HG03460 (cell line): Measurements from ENCODE around the gene DPF3.

Experiments used
- ATAC-seq: cut with Tn5 transposase; IDR thresholded peaks from one replicate; pipeline ENCODE4 v1.9.1; 2021; ENCODE audit not compliant: unreplicated experiment

DPF3 gene

GRCh38 chr14:72745546-72745945, 148.4 kb downstream of the DPF3 start:
- ATAC-seq = no peak

DNA sequence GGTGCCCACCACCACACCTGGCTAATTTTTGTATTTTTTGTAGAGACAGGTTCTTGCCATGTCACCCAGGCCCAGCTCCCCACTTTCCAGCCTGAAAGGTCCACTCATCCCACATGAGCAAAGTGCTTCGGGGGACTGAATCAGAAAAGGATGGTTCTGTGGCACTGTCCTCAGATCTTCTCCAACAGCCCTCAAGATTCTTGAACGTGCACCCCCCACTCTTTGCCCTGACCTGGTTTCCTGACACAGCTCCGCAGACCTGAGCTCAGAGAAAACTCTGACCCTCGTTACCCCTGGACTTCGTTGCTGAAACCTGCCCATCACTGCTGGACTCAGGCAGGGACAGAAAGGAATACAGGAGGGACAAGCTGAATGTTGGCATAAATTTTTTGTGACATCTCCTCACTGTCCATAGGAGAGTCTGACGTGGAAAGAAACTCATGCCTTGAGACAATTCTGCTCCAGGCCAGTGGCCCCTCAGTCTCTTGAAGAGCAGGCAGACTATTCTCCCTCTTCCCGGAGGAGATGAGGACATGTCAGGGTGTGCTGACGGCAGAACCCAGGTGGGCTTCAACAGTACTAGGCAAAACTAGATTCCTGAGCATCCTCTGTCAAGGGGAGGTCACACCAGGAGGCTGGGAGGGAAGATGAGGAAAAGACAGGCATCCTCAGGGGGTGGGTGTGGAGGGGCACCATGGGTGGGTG, 149.3 kb downstream of the DPF3 start:
- no peak for ATAC-seq

DNA sequence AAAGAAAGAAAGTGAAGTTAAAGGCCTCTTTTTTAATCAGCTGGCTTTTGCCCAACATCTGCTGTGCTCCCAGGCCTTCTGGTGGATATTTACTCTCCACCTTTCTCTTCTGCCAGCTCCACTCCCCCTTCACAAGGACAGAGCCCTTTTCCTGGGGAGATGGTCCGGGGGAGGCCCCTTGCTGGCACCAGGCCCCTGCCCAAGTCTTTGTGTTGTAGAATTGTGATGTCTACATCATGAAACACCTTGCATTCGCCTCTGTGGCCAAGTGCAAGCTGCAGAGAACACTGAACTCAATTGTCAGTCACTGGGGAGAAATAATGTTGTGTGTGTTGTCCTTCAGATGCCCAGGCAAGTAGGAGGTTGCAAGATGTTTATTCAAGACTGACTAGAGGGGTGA, 150.3 kb downstream of the DPF3 start:
- ATAC-seq = no peak

DNA sequence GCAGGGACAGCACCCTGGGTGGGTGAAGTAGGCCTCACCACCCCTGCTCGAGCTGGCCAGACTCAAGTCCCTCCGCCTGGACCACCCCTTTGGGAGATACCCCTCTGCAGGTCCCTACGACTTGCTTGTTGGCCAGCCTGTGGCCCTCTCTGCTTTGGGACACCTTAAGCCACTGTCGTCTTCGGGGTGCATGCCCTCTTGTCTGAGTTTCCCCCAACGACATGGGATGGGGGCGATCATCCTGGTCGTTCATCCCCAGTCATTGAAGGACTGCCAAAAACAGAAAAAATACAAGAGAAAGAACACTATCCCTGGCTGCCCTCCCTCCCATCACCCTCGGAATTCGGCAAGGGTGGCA, 151.1 kb downstream of the DPF3 start:
- no peak for ATAC-seq

GRCh38 chr14:72742118-72742837, 151.6 kb downstream of the DPF3 start:
- no peak for ATAC-seq

- no peak for ATAC-seq
Measured at GRCh38 chr14:72741826-72742117, 152.1 kb downstream of the DPF3 start.

DNA sequence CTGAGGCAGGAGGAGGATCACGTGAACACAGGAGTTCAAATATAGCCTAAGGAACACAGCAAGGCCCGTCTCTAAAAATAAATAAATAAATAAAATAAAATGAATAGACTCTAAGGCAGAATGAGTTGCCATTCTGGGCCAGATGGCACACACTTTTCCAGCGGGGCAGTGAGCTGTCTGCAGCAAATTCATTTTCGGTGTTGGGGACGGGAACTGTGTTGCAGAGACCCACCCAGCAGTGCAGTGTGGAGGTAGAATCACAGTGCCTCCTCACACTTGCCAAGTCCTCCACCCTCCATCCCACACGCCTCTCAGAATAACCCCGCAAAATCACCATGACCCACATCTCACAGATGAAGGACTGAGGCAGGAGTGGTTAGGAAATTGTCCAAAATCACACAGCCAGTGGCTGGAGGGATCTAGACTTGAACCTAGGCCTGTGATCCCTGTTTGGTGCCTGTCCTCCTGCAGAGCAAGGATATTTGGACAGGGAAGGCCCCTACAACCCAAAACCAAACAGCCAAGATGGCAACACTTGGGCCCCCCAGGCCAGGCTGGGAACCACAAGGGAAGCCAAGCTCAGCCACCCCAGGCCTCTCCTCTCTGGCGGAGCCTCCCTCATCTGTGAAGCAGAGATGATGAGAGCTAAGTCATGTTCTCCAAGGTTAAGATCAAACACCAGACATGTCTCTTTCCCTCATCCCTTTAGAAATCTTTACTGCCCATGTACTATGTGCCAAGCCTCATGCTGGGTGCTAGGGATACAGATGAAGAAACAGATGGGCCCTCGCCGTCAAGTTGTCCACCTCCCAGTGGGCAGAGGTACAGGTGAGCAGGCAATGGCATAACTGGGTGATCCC, 152.7 kb downstream of the DPF3 start:
- no peak for ATAC-seq

DNA sequence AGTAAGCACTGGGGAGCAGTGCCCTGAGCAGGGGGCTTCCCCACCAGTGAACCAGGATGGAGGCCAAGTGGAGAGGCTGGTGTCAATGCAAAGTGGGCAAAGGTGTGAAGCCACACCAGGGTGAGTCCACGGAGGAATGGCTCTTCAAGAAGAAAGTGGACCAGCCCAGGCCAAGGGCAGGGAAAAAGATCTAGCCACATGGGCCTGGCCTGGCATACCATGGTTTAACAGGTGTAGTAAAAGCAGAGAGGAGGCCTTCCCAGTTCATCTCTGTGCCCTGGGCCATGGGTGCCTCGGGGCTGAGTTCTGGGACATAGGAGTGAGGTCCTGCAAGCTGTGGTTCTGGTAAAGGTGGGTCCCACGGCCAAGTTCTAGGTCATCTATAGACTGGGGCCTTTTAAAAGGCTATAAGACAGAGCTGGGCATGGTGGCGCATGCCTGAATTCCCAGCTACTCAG, 153.4 kb downstream of the DPF3 start:
- no peak for ATAC-seq

DNA sequence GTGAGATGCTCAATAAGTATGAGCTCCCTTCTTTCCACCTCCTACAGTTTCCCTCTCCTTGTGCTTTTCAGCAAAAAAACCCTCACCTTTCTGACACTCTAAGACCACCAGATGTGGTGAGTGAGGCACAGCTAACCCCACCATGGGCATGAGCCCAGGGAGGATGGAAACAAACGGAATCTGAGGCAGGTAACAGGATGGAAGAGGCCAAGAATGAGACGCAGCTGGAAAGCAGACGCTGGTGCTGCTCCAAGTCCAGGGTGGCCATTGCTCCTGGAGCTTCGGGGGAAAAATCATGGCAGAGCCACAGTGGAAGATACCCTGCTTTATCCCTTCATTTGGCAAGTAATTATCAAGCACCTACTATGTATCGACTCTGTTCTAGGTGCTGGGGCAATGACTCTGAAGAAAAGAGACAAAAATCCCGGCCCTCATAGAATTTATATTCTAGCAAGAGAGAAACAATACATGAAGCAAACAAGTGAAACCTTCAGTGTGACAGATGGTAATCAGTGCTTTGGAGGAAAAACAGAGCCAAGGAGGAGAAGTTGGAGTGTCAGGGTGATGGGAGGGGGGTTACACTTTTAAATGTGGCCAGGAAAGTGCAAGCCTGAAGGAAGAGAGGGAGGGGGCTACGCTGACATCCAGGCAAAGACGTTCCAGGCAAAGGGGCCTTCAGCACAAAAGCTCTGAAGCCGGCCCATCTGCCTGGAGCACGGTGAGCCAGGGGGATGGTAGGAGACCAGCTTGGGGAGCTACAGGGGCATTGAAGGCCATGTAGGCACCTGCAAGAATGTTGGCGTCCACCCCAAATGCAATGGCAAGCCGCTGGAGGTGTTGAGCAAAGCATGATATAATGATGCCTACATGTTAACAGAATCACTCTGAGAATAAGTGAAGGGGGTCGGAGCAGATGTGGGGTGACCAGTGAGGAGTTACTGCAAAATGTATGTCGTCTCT, 154.2 kb downstream of the DPF3 start:
- no peak for ATAC-seq

- no peak for ATAC-seq
Measured at GRCh38 chr14:72738161-72738611, 155.7 kb downstream of the DPF3 start.

GRCh38 chr14:72737560-72737943, 156.3 kb downstream of the DPF3 start:
- no peak for ATAC-seq

DNA sequence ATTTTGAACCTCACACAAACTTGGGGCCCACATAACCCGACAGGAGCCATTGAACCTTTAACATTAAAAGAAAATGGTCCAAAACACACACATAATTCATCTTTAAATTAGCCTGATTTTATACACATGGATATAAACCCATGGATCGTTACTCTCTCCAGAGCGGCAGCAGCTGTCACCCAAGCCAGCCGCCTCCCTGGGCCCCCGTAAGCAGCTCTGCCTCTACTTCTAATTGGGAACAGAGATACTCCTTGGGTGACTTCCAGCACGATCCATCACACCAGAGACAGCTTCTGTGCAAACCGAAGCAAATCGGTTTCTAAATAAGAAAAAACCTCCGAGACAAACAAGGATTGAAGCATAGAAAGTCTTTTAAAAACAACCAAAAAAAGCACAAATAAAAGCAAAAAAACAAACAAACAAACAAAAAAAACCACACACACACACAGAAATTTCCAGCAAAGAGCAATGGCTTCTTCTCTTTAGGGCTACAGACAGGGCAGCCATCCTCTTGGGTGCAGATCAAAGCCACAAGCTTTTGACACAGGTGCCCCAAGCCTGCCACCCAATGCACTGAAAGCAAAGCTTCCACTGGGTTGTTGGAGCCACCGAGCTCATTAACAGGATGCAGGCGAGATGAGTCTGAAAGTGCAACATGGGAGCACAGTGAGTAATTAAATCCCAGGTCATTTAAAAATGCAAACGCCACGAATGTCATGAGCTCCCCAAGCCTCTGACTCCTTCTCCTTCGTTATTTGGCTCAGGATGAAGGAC, 156.9 kb downstream of the DPF3 start:
- no peak for ATAC-seq

DNA sequence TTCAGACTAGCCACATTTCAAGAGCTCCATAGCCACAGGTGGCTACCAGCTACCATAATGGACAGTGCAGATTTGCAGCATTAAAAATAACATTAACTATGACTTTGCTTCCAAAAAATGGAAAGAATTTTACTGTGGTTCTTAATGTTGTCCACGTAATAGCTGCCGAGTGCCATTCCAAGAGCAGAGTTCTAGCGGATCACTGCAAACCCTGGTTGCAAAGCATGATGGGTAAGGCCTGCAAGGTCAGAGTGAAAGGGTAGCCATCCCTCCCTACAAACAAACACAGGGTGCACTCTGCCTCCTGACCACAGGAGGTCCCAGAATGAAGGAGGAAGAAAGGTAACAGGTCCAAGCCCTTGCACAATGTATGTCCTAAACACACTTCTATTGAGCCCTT, 157.6 kb downstream of the DPF3 start:
- no peak for ATAC-seq

DNA sequence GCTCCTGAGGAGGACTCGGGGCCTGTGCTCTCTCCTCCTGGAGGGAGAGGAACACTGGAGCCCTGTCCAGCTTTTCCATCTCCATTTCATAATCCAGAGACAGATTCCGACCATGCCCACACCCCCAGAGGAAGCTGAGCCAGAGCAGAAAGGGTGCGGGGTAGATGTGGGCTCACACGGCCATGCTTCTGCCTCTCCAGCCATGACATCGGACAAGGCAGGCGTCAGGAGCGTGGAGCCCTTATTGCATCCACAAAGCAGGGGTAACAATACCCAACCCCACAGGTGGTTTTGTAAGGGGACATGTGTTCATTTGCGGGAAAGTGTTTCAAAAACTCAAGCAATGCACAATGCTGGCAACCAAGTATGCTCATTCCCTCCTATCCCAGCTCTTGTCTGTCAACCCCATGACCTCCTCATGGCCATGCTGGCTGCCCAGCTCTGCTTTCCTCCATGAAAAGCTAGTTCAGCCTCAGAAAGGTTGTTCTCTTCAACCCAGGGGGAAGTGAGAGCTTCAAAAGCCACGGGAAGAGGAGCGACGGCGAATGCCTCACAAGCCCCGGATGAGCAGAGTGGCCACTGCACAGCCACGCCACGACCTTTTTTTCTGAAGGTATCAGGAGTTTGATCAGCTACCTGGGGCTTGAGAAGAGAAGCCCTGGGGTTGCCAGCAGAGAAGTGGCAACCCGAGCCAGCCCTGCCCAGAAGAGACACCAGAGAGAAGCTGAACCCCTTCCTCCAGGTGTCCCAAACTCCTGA, 161.7 kb downstream of the DPF3 start:
- no peak for ATAC-seq

- no peak for ATAC-seq
Measured at GRCh38 chr14:72731252-72732020, 162.5 kb downstream of the DPF3 start.

DNA sequence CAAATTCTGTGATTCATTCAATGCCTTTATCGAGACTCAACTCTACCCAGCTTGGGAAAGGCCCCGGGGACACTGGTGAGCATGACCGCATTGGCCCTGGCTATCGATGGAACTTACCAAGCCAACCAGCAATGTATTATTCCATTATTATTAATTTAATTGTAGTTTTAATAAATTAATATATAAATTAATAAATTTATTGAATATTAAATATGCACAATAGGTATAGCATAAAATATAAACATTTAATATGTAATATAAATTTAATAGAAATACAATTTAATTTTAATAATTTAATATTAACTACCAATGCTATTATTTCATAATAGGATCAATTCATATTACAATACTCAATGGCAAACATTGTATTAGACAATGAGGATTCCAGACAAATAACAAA, 163.4 kb downstream of the DPF3 start:
- ATAC-seq = no peak

GRCh38 chr14:72726444-72726843, 167.5 kb downstream of the DPF3 start:
- no peak for ATAC-seq

DNA sequence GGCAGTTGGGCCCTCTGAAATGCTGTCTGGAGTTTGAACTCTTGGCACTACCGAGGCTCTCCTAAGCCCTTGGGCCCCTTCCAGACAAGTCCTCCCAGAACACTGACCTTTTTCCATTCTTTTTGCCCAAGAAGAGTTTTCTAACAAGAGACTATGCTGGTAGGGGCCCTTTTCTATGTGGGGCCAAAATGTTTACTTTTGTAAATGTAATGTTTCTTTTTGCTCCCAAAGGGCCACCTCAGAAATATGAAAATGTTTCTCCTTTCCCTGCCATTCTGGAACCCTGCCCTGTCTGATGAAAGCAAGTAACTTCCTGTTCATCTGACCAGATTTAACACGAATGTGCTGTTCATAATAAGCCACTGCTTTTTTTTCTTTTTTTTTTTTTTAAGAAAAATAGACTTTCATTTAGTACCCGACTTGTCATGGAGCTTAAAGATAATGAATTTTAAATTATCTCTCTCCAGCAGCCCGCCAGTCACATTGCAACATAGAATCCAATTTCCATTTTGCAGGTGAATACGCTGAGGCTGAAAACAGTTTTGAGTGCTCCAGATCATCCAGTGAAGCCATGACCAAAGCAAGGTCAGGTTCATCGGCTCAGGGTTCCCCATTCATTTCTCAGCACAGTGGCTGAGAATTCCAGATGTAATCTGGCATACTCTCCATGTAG, 169.9 kb downstream of the DPF3 start:
- no peak for ATAC-seq
